GM12892 (cell line): ENCODE data around the gene TBCE.

Experiments
- POLR2AphosphoS5 ChIP-seq: IDR thresholded peaks from 2 replicates; pipeline ENCODE4 v1.6.1; 2011; ENCODE audit warnings: low read depth, low read length, control low read depth
- TAF1 ChIP-seq: IDR thresholded peaks from 2 replicates; pipeline ENCODE4 v1.6.1; 2011; ENCODE audit warnings: low read depth, mild to moderate bottlenecking, control low read depth, low read length, borderline replicate concordance

GRCh38 chr1:235429143-235429542 is 61.9 kb downstream of the TBCE start:
- TF ChIP-seq POLR2AphosphoS5 (no peak), TAF1 (no peak)
